Measurements from ENCODE around the gene CCDC12. TPM values are rescaled to one million over a fixed set of nuclear protein-coding genes. Genes with fewer than 3 reads are reported as not detected.
A peak's percentile ranks its signal among the peaks of the same experiment; 100 is the strongest.

The CCDC12 gene
- polyA plus RNA-seq, 1 of the 3 experiments (the other 2 are of a cell fraction), result 105 TPM

GRCh38 chr3:47009225-47010110 is 32.9 kb upstream of the CCDC12 start (continued):
- TF ChIP-seq REST (IDR thresholded peaks at IDR 0.05; ENCODE audit: low read depth, low read length) (no peak), CHD2 (IDR thresholded peaks at IDR 0.05; ENCODE audit: low read length, partially characterized antibody) (peak; percentile 29)

- Histone ChIP-seq H3K4me3 (ENCODE audit: low read depth in 2 of 2, low read length in 1 of 2) (peak overlapping the region; percentile 48 to 61; a peak in 3 of 4 replicates), H3K9me3 (no peaks in the 10 kb centered on the region), H3F3A (replicated peaks; ENCODE audit: insufficient read depth) (no peaks in the 10 kb centered on the region), H3K27me3 (ENCODE audit: insufficient read depth) (no peaks in the 10 kb centered on the region), H2AFZ (ENCODE audit: low read depth) (peak overlapping the region; percentile 59; the same call in 1 of the 2 replicates), H3K4me1 (ENCODE audit: control insufficient read depth in 1 of 2, insufficient read depth in 2 of 2, low read depth in 1 of 2, low read length in 1 of 2) (peaks cover 0 to 15% of the 10 kb centered on the region in 2 experiments; a peak in 1 of 4 replicates), H3K79me2 (ENCODE audit: insufficient read depth) (no peaks in the 10 kb centered on the region), H3K4me2 (peak overlapping the region; percentile 89), H3K9me2 (no peaks in the 10 kb centered on the region), H4K20me1 (ENCODE audit: insufficient read depth) (no peaks in the 10 kb centered on the region), H3K27ac (ENCODE audit: low read depth in 2 of 2, low read length in 1 of 2) (peak overlapping the region in 1 of 2 experiments; percentile 48; a peak in 1 of 4 replicates), H3K36me3 (replicated peaks in 1 of 2; ENCODE audit: control insufficient read depth in 1 of 2, insufficient read depth in 2 of 2, low read length in 1 of 2) (peaks cover 0 to 5% of the 10 kb centered on the region in 2 experiments), H3K9ac (0 out of 2 replicates have a peak overlapping the region, but pooled peaks have one; percentile 28)
- DNase-seq, result no peak
- POLR2A ChIA-PET, result interaction anchor here (1.0 to 1.2 kb wide), 3 partner anchors 20 to 372 kb away, joined by 3 to 5 read pairs (median 4); partner anchors contain the start of genes PTPN23 and SETD2
- CTCF ChIA-PET, result interaction anchor here (1.0 to 2.8 kb wide), 3 partner anchors 41 to 99 kb away, joined by 3 to 10 read pairs (median 3); no protein-coding TSS in a partner anchor
- WGBS (ENCODE audit: low lambda C conversion rate), result 68% methylated on average over 7 of the region's 23 CpGs
- TF ChIP-seq MEF2A (IDR thresholded peaks at IDR 0.05; ENCODE audit: borderline replicate concordance, low read depth) (no peak), NFIC (IDR thresholded peaks at IDR 0.05; ENCODE audit: borderline replicate concordance) (no peak), ZBTB33 (IDR thresholded peaks at IDR 0.05; ENCODE audit: borderline replicate concordance, low read depth) (no peak), IRF3 (IDR thresholded peaks at IDR 0.05; ENCODE audit: low read depth, low read length) (no peak), FOSL2 (IDR thresholded peaks at IDR 0.05; ENCODE audit: borderline replicate concordance, low read depth) (no peak), RFX5 (IDR thresholded peaks at IDR 0.05; ENCODE audit: low read length) (no peak), TEAD4 (IDR thresholded peaks at IDR 0.05; ENCODE audit: borderline replicate concordance, insufficient read depth) (no peak), SIN3A (IDR thresholded peaks at IDR 0.05; ENCODE audit: borderline replicate concordance, low read depth, low read length) (no peak), FOXJ3 (CRISPR knock-in tag; IDR thresholded peaks at IDR 0.05) (no peak), CHD2 (IDR thresholded peaks at IDR 0.05; ENCODE audit: low read length, partially characterized antibody) (no peak), SMC3 (IDR thresholded peaks at IDR 0.05; ENCODE audit: low read depth, low read length) (no peak), NRF1 (IDR thresholded peaks at IDR 0.05; ENCODE audit: low read depth, low read length) (no peak), GABPA (IDR thresholded peaks at IDR 0.05; ENCODE audit: low read depth) (no peak), REST (IDR thresholded peaks at IDR 0.05; ENCODE audit: low read depth, low read length) (no peak), TCF12 (IDR thresholded peaks at IDR 0.05) (no peak), PBX3 (IDR thresholded peaks at IDR 0.05) (no peak), JUND (IDR thresholded peaks at IDR 0.05) (no peak)
These were observed 32.3 kb upstream of the CCDC12 start for GRCh38 chr3:47008851-47009224.

Data from SK-N-SH (cell line).